IMR-90 (cell line): ENCODE results near the gene ABCA4. TPM values are rescaled to one million over a fixed set of nuclear protein-coding genes. Genes with fewer than 3 reads are reported as not detected.

Experiments used
- ATAC-seq: fragments of 200-7000 bp; cut with Tn5 transposase; 2 replicates; pipeline ENCODE4 v1.9.1; 2020; ENCODE audit warnings: low read depth, mild to moderate bottlenecking, moderate library complexity
- BruUV-seq: library from RNA; stranded (reverse); fragments of 400-500 nt; replicated peaks from 2 replicates; lab custom pipeline; 2021; lab: Mats Ljungman, UMichigan
- CTCF ChIA-PET: fragments of 300-600 bp; formaldehyde crosslinking; extraction: SDS; loops from one replicate; lab custom pipeline; 2021; ENCODE audit warnings: antibody characterized with exemption; lab: Yijun Ruan, JAX
- POLR2A ChIA-PET: fragments of 300-600 bp; sonication (Branson Sonifier 250); formaldehyde crosslinking; loops from one replicate; lab custom pipeline; 2022; ENCODE audit warnings: antibody characterized with exemption; ENCODE audit not compliant: unreplicated experiment; lab: Charles Lee
- DNase-seq: peaks from one replicate; pipeline ENCODE4 v3.0.0; 2013
- H2AFZ ChIP-seq: replicated peaks from 2 replicates; pipeline ENCODE3; 2013; ENCODE audit warnings: low read length, mild to moderate bottlenecking; ENCODE audit not compliant: poor library complexity
- H2AK5ac ChIP-seq: 2 replicates; pipeline ENCODE4 v1.6.1; 2013; ENCODE audit warnings: low read depth, low read length, inconsistent platforms
- H2AK9ac ChIP-seq: replicated peaks from 2 replicates; pipeline ENCODE3; 2013; ENCODE audit warnings: mild to moderate bottlenecking, low read depth, low read length, moderate library complexity; ENCODE audit not compliant: poor library complexity
- H2BK120ac ChIP-seq: 2 replicates; pipeline ENCODE4 v1.6.1; 2013; ENCODE audit warnings: low read depth, low read length, inconsistent platforms
- H2BK15ac ChIP-seq: 3 replicates; pipeline ENCODE4 v1.6.1; 2013; ENCODE audit warnings: low read depth, low read length, inconsistent platforms
- H2BK20ac ChIP-seq: 2 replicates; pipeline ENCODE4 v1.6.1; 2013; ENCODE audit warnings: low read depth, mild to moderate bottlenecking, inconsistent platforms, low read length, moderate library complexity
- H2BK5ac ChIP-seq: 2 replicates; pipeline ENCODE4 v1.6.1; 2013; ENCODE audit warnings: mild to moderate bottlenecking, low read depth, low read length, inconsistent platforms; ENCODE audit not compliant: poor library complexity, severe bottlenecking
- H3K14ac ChIP-seq: replicated peaks from 2 replicates; pipeline ENCODE4 v1.6.1; 2013; ENCODE audit warnings: low read depth, low read length, inconsistent platforms
- H3K18ac ChIP-seq: 2 replicates; pipeline ENCODE4 v1.6.1; 2013; ENCODE audit warnings: low read depth, low read length, control low read depth
- H3K23ac ChIP-seq: 2 replicates; pipeline ENCODE4 v1.6.1; 2013; ENCODE audit warnings: low read depth, low read length, inconsistent platforms
- H3K27ac ChIP-seq: 2 replicates; pipeline ENCODE4 v1.5.1; 2013; ENCODE audit warnings: mild to moderate bottlenecking, control low read depth, low read length; ENCODE audit not compliant: insufficient read depth
- H3K27me3 ChIP-seq: 2 replicates; pipeline ENCODE4 v1.6.1; 2013; ENCODE audit warnings: low read length; ENCODE audit not compliant: control insufficient read depth, insufficient read depth
- H3K36me3 ChIP-seq: 2 replicates; pipeline ENCODE4 v1.6.1; 2013; ENCODE audit warnings: low read length, mixed read lengths; ENCODE audit not compliant: control insufficient read depth, insufficient read depth
- H3K4ac ChIP-seq: 2 replicates; pipeline ENCODE4 v1.6.1; 2013; ENCODE audit warnings: low read depth, low read length, inconsistent platforms
- H3K4me1 ChIP-seq: 2 replicates; pipeline ENCODE4 v1.6.1; 2013; ENCODE audit warnings: low read length, mixed read lengths; ENCODE audit not compliant: control insufficient read depth, insufficient read depth
- H3K4me2 ChIP-seq: 2 replicates; pipeline ENCODE4 v1.6.1; 2013; ENCODE audit warnings: low read depth, mild to moderate bottlenecking, control low read depth, low read length, moderate library complexity
- H3K4me3 ChIP-seq: 2 replicates; pipeline ENCODE4 v1.5.1; 2013; ENCODE audit warnings: low read depth, mild to moderate bottlenecking, control low read depth, low read length, moderate library complexity; ENCODE audit not compliant: insufficient read depth
- H3K56ac ChIP-seq: 2 replicates; pipeline ENCODE4 v1.6.1; 2013; ENCODE audit warnings: low read length, inconsistent platforms; ENCODE audit not compliant: insufficient read depth; ENCODE audit errors: extremely low read depth
- H3K79me1 ChIP-seq, 2 experiments: 2 replicates each; pipeline ENCODE4 v1.6.1; 2013; ENCODE audit warnings: low read length in 2 of 2, inconsistent platforms in 1 of 2, low read depth in 1 of 2
- H3K9ac ChIP-seq: 2 replicates; pipeline ENCODE4 v1.6.1; 2013; ENCODE audit warnings: low read depth, low read length, control low read depth
- H3K9me1 ChIP-seq: 2 replicates; pipeline ENCODE4 v1.6.1; 2013; ENCODE audit warnings: low read length, inconsistent platforms; ENCODE audit not compliant: insufficient read depth
- H3K9me3 ChIP-seq: 2 replicates; pipeline ENCODE4 v1.6.1; 2013; ENCODE audit warnings: low read length; ENCODE audit not compliant: control insufficient read depth, insufficient read depth
- H4K20me1 ChIP-seq: 2 replicates; pipeline ENCODE4 v1.6.1; 2013; ENCODE audit warnings: low read length, inconsistent platforms; ENCODE audit not compliant: insufficient read depth
- H4K5ac ChIP-seq: 2 replicates; pipeline ENCODE4 v1.6.1; 2013; ENCODE audit warnings: mild to moderate bottlenecking, low read depth, low read length, control low read depth
- H4K8ac ChIP-seq, 2 experiments: 2 replicates each; pipeline ENCODE4 v1.6.1; 2013; ENCODE audit warnings: low read depth in 2 of 2, low read length in 2 of 2, control low read depth in 1 of 2, inconsistent platforms in 1 of 2
- H4K91ac ChIP-seq: 2 replicates; pipeline ENCODE4 v1.6.1; 2013; ENCODE audit warnings: low read depth, low read length, inconsistent platforms; ENCODE audit not compliant: insufficient read depth
- BHLHE40 ChIP-seq: fragments of 150-350 bp; IDR thresholded peaks from 2 replicates; pipeline ENCODE4 v1.6.1; 2016; ENCODE audit warnings: mild to moderate bottlenecking, low read depth, low read length
- CEBPB ChIP-seq: IDR thresholded peaks from 2 replicates; pipeline ENCODE4 v1.6.1; 2012; ENCODE audit warnings: low read depth, low read length, improper control_type of control experiment
- CHD1 ChIP-seq: IDR thresholded peaks from 2 replicates; pipeline ENCODE4 v1.6.1; 2012; ENCODE audit warnings: low read depth, low read length, improper control_type of control experiment
- MAFK ChIP-seq: IDR thresholded peaks from 2 replicates; pipeline ENCODE4 v1.6.1; 2012; ENCODE audit warnings: low read depth, low read length, improper control_type of control experiment
- NFE2L2 ChIP-seq: fragments of 150-350 bp; IDR thresholded peaks from 2 replicates; pipeline ENCODE4 v1.6.1; 2016; ENCODE audit warnings: low read depth, mild to moderate bottlenecking, low read length
- USF2 ChIP-seq: fragments of 150-350 bp; IDR thresholded peaks from 2 replicates; pipeline ENCODE4 v1.6.1; 2017; ENCODE audit warnings: mild to moderate bottlenecking, antibody characterized with exemption, low read length, low read depth
- WGBS, 2 experiments: methylation state at CpG; one replicate each; pipeline versions ENCODE4 v1.1.5 to v1.1.7; 2013; ENCODE audit warnings: missing lambda C conversion rate in 2 of 2; ENCODE audit not compliant: insufficient read length in 1 of 2; ENCODE audit errors: extremely low coverage in 2 of 2; 5-methylcytosine and 5-hydroxymethylcytosine counted together
- dilution Hi-C: fragments of 300-500 bp; cut with HindIII; formaldehyde crosslinking; loops from one replicate; pipeline ENCODE4 v1.14.3; 2018; ENCODE audit warnings: low sequenced_read_pairs; ENCODE audit not compliant: unreplicated experiment
- in situ Hi-C: fragments of 300-500 bp; cut with MboI; formaldehyde crosslinking; loops from 3 replicates; pipeline ENCODE4 v1.14.3; 2019; ENCODE audit warnings: low sequenced_read_pairs, inconsistent platforms, mixed read lengths
- intact Hi-C: fragments of 100-400 bp; cut with micrococcal nuclease; formaldehyde crosslinking; loops from 2 replicates; pipeline ENCODE4 v1.10.0; 2022
- polyA plus RNA-seq, 3 experiments: library from polyadenylated mRNA; depleted of rRNA; stranded (reverse); fragments of >200 nt; gene quantifications; 2 replicates each; pipeline ENCODE4 v1.2.3, GENCODE V29; 2012; ENCODE audit warnings: low replicate concordance in 1 of 3
- total RNA-seq: library from RNA; depleted of rRNA; stranded (reverse); fragments of >200 nt; gene quantifications from 2 replicates; pipeline ENCODE4 v1.2.3, GENCODE V29; 2012

The ABCA4 gene
- total and polyA plus RNA-seq, 2 of the 4 experiments (the other 2 are of a cell fraction): under 0.01 to 0.36 TPM

- peak overlapping the region; percentile 50; the same call in 1 of the 2 replicates for H4K5ac ChIP-seq
- H2AK9ac ChIP-seq: peak overlapping the region; percentile 58
- intact Hi-C loops: no loop called here
- in situ Hi-C loops: no loop called here
- H3K79me1 ChIP-seq: no peaks in the 10 kb centered on the region
- no peak overlapping the region for H3K9ac ChIP-seq
- 0 out of 2 replicates have a peak, but pooled peaks cover 3% of the 10 kb centered on the region for H4K20me1 ChIP-seq
- BruUV-seq: no TSS peak
- peaks cover 13% of the 10 kb centered on the region for H3K9me1 ChIP-seq
- TF ChIP-seq CHD1: no peak
- no peak for TF ChIP-seq BHLHE40
- no peak for TF ChIP-seq USF2
- no peak for TF ChIP-seq CEBPB
- no peak for TF ChIP-seq NFE2L2
- TF ChIP-seq MAFK: no peak
- no peak for ATAC-seq
- no peak for DNase-seq
- peak overlapping the region; percentile 29; the same call in 1 of the 2 replicates for H3K14ac ChIP-seq
- H3K4me1 ChIP-seq: peaks cover 21% of the 10 kb centered on the region
- no peaks in the 10 kb centered on the region; the same call in 1 of the 2 replicates for H3K27me3 ChIP-seq
- no CpG with 5 or more reads among the region's 3 CpGs for WGBS, 2 experiments
- peak overlapping the region; percentile 30 for H2BK5ac ChIP-seq
- H3K27ac ChIP-seq: no peak overlapping the region
- no peaks in the 10 kb centered on the region for H3K36me3 ChIP-seq
- no peak overlapping the region for H3K4me3 ChIP-seq
- H4K91ac ChIP-seq: 0 out of 2 replicates have a peak overlapping the region, but pooled peaks have one; percentile 9
- no peak overlapping the region for H3K4me2 ChIP-seq
- no peak overlapping the region for H3K23ac ChIP-seq
- H2BK20ac ChIP-seq: 0 out of 2 replicates have a peak overlapping the region, but pooled peaks have one; percentile 31
- H3K56ac ChIP-seq: no peak overlapping the region
- H2AK5ac ChIP-seq: no peak overlapping the region
- peak overlapping the region; percentile 19 for H2AFZ ChIP-seq
- H2BK15ac ChIP-seq: no peak overlapping the region
- peak overlapping the region; percentile 39; the same call in 1 of the 2 replicates for H3K4ac ChIP-seq
- dilution Hi-C loops: no loop called here
- no peaks in the 10 kb centered on the region for H3K9me3 ChIP-seq
- CTCF ChIA-PET: no interaction called here
- POLR2A ChIA-PET: no interaction called here
- peak overlapping the region; percentile 55 for H2BK120ac ChIP-seq
- no peak overlapping the region for H4K8ac ChIP-seq
- H3K18ac ChIP-seq: peak overlapping the region; percentile 54; the same call in 1 of the 2 replicates
Observed at GRCh38 chr1:94015489-94015817, 105.5 kb downstream of the ABCA4 start.
